ENCODE results near the gene SLC25A47. TPM values are rescaled to one million over a fixed set of nuclear protein-coding genes. Genes with fewer than 3 reads are reported as not detected.

SLC25A47 gene, protein sequence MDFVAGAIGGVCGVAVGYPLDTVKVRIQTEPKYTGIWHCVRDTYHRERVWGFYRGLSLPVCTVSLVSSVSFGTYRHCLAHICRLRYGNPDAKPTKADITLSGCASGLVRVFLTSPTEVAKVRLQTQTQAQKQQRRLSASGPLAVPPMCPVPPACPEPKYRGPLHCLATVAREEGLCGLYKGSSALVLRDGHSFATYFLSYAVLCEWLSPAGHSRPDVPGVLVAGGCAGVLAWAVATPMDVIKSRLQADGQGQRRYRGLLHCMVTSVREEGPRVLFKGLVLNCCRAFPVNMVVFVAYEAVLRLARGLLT
- 1.6 and 1.8 TPM in 2 replicates for total RNA-seq
- polyA plus RNA-seq = 0.77 and 1.8 TPM in 2 replicates

DNA sequence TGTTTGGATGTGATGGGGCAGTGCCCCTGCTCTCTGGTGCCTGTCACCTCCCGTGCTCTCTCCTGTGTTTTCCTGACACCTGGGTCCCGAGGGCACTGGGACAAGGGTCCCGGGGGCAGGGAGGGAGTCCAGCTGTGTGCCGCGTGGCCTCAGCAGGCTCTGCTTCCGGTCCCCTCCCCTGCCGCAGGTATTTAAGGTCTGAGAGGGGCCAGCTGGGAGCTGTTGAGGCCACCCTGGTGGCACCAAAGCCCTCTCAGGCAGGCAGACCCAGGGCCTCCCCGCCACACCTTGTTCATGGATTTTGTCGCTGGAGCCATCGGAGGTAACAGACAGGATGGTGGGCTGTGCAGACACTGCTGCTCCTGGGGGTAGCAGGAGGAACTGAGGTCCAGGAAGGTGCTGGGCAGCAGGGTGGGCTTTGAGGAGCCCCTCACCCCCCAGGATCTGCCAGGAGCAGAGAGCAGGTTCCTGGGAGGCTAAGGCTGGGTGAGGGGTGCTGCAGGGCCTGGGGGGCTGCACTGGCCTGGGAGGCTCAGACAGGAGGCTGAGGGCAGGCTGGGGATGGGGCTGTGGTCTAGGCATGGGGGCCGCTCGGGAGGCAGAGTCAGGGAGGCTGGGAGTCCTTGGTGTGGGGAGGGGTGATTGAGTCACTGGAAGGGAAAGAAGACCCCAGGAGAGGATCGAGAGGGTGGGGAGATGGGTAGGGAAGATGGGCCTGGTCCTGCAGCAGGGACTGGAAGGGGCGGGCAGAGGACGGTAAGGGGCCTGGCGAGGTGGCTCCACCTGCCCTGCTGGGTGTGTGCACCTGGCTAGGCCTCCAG is at the start of gene SLC25A47:
Gene SLC25A47 (plus strand): TSS at position 219 of the 821 bp plus-strand sequence. CDS start 76 bp downstream, at position 295.
- Histone ChIP-seq H3K79me2 (no peaks in the 10 kb centered on the region), H3K9me2 (replicated peaks; ENCODE audit: insufficient read depth) (no peaks in the 10 kb centered on the region), H3K27me3 (no peaks in the 10 kb centered on the region), H3K4me2 (no peak within 1 kb of the TSS), H4K20me1 (ENCODE audit: insufficient read depth, poor library complexity, severe bottlenecking) (no peaks in the 10 kb centered on the region), H3K27ac (no peak within 1 kb of the TSS), H2AFZ (no peak within 1 kb of the TSS), H3K4me1 (ENCODE audit: insufficient read depth) (no peaks in the 10 kb centered on the region), H3K4me3 (no peak within 1 kb of the TSS), H3K9me3 (ENCODE audit: low read depth) (no peaks in the 10 kb centered on the region), H3K36me3 (replicated peaks; ENCODE audit: insufficient read depth, low read depth) (no peaks in the 10 kb centered on the region)
- DNase-seq (ENCODE audit: low spot score) = no peak
- TF ChIP-seq EZH2 (IDR thresholded peaks at IDR 0.05; ENCODE audit: borderline replicate concordance) = no peak
- TF ChIP-seq EZH2phosphoT487 (IDR thresholded peaks at IDR 0.05; ENCODE audit: low read depth, severe bottlenecking, unreplicated experiment) = no peak
- no peak for TF ChIP-seq CTCF (IDR thresholded peaks at IDR 0.05; ENCODE audit: poor library complexity)
- 88% methylated on average over 13 of the region's 16 CpGs for WGBS (ENCODE audit: low lambda C conversion rate, missing lambda C conversion rate)

GRCh38 chr14:100274250-100274649 is 48.9 kb upstream of the SLC25A47 start:
- TF ChIP-seq EZH2 (IDR thresholded peaks at IDR 0.05; ENCODE audit: borderline replicate concordance) (no peak), CTCF (IDR thresholded peaks at IDR 0.05; ENCODE audit: poor library complexity) (no peak), EZH2phosphoT487 (IDR thresholded peaks at IDR 0.05; ENCODE audit: low read depth, severe bottlenecking, unreplicated experiment) (no peak)
- Histone ChIP-seq H3K4me1 (ENCODE audit: insufficient read depth) (peaks cover 5% of the 10 kb centered on the region), H3K4me2 (no peak overlapping the region), H3K79me2 (peaks cover 92% of the 10 kb centered on the region), H2AFZ (no peak overlapping the region), H3K9me2 (replicated peaks; ENCODE audit: insufficient read depth) (no peaks in the 10 kb centered on the region), H3K36me3 (replicated peaks; ENCODE audit: insufficient read depth, low read depth) (no peaks in the 10 kb centered on the region), H3K27me3 (no peaks in the 10 kb centered on the region), H4K20me1 (ENCODE audit: insufficient read depth, poor library complexity, severe bottlenecking) (peaks cover 92% of the 10 kb centered on the region), H3K27ac (no peak overlapping the region), H3K4me3 (no peak overlapping the region), H3K9me3 (ENCODE audit: low read depth) (no peaks in the 10 kb centered on the region)
- DNase-seq (ENCODE audit: low spot score) = no peak
- WGBS (ENCODE audit: low lambda C conversion rate, missing lambda C conversion rate) = 99% methylated on average over 4 of the region's 4 CpGs

GRCh38 chr14:100275214-100275613 is 47.9 kb upstream of the SLC25A47 start:
- H3K27ac ChIP-seq = no peak overlapping the region
- WGBS (ENCODE audit: low lambda C conversion rate, missing lambda C conversion rate) = 58% methylated on average over 7 of the region's 7 CpGs
- H4K20me1 ChIP-seq (ENCODE audit: insufficient read depth, poor library complexity, severe bottlenecking) = peaks cover 94% of the 10 kb centered on the region
- H3K79me2 ChIP-seq = peaks cover 94% of the 10 kb centered on the region
- H3K27me3 ChIP-seq = no peaks in the 10 kb centered on the region
- no peaks in the 10 kb centered on the region for H3K36me3 ChIP-seq (replicated peaks; ENCODE audit: insufficient read depth, low read depth)
- H3K4me3 ChIP-seq = no peak overlapping the region
- H2AFZ ChIP-seq = no peak overlapping the region
- TF ChIP-seq CTCF (IDR thresholded peaks at IDR 0.05; ENCODE audit: poor library complexity) = no peak
- no peak for TF ChIP-seq EZH2 (IDR thresholded peaks at IDR 0.05; ENCODE audit: borderline replicate concordance)
- TF ChIP-seq EZH2phosphoT487 (IDR thresholded peaks at IDR 0.05; ENCODE audit: low read depth, severe bottlenecking, unreplicated experiment) = no peak
- H3K9me2 ChIP-seq (replicated peaks; ENCODE audit: insufficient read depth) = no peaks in the 10 kb centered on the region
- DNase-seq (ENCODE audit: low spot score) = no peak
- H3K4me2 ChIP-seq = no peak overlapping the region
- H3K9me3 ChIP-seq (ENCODE audit: low read depth) = no peaks in the 10 kb centered on the region
- peaks cover 5% of the 10 kb centered on the region for H3K4me1 ChIP-seq (ENCODE audit: insufficient read depth)

All from hepatocyte (in vitro differentiated cells).